Right hindlimb (tissue), 1 donor: ENCODE data around the gene RNF151.
"Not testable (repeated sequence)": the region's sequence is repeated elsewhere in the genome, so short reads cannot be mapped to it uniquely, and the experiment has no call there.

Experiments
- DNase-seq: peaks from one replicate; pipeline ENCODE4 v3.0.0-alpha.2; 2018

Gene RNF151

GRCh38 chr16:1939833-1940232 is 26.8 kb upstream of the RNF151 start:
- not testable (repeated sequence) for DNase-seq

DNA sequence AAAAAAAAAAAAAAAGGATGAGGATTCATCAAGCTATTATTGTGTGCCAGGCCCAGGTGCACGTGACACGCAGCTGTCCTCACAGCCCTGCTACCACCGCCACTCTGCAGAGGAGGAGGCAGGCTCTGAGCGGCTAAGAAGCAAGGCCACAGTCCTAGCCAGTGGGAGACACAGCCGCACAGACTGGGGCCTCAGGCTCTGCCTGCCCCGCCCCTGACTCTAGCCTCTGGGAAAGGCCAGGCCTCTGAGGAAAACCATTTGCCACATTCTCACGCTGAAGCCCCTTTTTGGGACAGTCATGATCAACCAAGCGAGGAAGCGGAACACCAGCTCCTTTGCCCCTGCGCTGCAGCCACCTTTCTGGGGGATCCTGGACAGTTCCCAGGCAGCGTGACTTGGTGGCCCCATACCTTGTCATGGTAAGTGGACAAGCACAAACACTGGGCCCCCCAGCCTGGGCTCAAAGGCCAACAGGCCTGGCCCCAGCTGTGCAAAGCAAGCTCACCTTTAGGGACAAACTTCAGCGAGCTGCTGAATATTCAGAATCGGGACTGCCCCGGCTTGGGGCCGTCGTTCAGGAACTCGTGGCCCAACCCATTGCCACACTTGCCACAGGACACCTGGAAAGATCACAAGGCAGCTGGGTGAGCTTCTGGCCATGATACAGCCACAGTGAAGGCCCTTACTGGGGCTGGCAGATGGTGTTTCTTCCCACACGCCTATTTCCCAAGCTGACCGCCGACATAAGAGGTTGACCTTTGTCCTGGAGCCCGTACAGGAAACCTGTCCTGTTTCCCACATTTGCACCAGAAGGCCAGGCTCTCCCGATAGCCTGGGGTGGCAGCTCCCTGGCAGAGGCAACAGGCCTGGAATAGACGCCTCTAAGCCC is 26.1 kb upstream of the RNF151 start:
- DNase-seq: no peak

DNA sequence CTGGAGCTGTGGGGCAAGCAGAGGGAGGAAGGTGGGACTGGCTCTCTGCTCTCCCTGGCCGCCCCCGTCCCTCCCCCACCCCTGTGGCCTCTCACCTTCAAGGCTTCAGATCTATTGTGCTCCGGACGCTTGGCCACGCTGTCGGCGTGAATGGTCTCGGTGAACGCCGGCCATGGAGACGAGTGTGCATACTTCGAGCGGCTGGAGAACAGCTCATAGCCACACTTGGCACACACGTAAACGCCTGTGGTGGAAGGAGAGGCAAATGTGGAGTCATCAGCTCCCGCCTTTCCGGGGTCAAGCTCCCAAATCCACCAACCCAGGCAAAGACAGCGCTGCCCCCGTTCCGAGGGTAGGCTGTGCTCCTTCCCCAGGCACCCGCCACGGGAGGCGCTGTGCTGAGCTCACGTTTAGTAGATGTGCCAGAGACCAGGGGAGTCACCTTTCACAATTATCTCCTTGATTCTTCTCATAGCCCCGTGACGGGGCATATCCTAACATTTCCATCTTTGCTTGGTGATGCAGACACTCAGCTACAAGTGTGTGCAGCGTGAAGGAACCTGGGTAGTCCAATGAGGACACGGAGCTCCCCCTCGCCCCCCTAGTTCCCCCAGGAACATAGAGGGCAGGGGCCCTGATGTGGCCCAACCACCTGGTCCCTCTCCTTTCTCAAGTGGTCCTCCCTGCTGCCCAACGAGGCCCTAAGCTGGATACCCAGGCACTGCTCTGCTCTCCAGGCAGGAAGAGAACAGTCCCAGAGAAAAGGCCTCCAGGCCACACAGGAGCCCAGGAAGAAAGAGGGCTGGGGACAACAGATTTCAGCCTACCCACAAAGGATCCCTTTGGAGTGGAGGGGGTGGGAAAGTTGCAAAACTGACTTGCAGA is 25.3 kb upstream of the RNF151 start:
- peak; percentile 20 for DNase-seq

DNA sequence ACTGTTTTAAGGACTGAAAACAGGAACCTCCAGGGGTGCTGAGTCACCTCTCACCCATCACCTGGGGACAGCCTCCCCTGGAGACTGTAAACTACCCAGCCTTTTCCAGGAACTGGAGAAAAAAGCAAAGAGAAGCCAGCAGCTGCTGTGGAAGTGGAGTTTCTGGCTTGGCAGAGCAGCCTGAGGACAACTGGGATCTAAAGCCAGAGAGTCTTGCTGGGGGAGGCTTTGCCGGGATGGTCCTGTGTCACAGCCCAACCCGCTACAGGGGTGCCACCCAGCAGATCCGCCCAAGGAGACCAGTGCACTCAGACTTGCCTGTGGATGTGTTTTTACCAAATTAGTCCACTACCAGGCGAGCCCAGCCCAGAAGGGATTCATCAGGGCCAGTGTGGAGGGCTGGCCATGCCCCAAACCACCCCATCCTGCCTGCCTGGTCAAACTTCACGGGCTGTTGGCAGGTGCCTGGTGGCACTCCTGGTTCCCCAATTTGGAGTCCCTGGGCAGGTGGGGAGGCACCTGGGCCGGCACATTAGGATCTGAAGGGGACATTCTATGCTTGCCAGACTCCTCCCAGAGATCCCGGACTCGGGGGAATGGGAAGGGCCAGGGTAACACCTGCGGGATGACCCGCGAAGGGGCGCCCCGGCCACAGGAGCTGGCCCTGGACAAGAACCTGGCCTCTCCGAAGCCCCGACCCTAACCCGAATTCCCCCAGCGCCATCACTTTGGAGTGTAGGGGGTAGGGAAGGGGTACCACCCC is 24.4 kb upstream of the RNF151 start:
- peak; percentile 30 for DNase-seq

DNA sequence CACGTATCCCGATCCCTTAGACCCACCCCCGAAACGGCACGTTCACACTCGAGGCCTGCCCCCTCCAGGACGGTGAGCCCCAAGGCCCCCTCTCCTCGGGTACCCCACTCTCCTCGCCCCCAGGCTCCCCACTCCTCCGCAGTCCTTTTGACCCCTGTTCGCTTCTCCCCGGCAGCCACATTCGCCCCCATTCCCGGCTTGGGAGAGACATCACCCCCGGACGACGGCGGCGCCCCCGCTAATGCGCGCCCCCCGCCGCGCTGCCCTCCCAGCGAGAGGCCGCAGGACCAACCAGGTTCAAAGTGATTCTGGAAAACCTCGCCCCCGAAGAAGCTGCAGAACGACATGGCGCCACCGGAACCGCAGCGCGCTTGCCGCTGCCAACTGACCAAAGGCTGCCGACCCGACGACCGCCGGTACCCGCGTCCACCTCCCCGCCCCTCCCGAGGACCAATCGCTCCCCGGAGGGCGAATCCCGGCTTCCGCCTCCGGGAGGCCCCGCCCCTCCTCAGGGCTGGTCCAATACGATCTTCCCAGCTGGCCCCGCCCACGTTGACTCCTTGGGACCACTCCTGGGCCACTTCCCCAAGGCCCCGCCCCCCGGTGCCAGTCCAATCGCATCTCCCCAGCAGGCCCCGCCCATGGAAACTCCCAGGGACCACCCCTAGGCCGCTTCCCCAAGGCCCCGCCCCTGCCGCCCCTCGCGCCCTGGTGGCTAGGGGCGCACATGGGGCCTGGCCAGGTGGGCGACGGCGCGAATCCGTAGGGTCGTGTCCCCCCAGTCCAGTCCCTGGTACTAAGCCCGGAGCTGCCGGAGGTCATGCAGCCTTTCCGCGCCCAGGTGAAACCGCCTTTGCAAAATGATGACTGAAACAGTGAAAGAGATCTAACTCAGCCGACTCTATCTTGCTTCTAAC is 23.6 kb upstream of the RNF151 start, which contains the start of gene MSRB1:
MSRB1 (minus strand) TSS at position 390 of the 917 bp plus-strand sequence; CDS start at position 347, 43 bp downstream.
- DNase-seq: peak; percentile 99

- no peak for DNase-seq
Observed at GRCh38 chr16:1944612-1945199, 21.9 kb upstream of the RNF151 start.

- DNase-seq: no peak
Observed at GRCh38 chr16:1945559-1946391, 20.9 kb upstream of the RNF151 start.

GRCh38 chr16:1946495-1947368 is 19.9 kb upstream of the RNF151 start:
- no peak for DNase-seq

GRCh38 chr16:1947369-1947670 is 19.3 kb upstream of the RNF151 start:
- no peak for DNase-seq

GRCh38 chr16:1949507-1949906 is 17.1 kb upstream of the RNF151 start:
- no peak for DNase-seq

- DNase-seq: peak; percentile 18
Observed at GRCh38 chr16:1950047-1950446, 16.6 kb upstream of the RNF151 start.

DNA sequence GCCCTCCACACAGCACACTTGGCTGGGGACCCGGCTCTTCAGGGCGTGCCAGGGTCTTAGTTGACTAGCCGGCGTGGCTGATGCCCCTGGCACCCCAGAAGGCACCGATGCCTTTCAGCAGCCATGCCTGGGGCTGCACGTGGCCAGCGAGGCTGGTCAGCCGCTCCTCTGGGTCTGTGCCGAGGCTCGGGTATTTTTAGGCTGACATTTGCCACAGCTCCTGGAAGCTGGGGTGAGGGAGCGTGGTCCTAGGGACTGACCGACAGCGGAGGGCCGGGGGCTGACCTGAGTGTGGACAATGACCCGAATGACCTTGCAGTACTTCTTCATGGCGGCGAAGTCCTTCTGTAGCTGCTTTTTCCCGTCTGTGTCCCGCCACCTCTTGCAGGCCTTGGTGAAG is 16.1 kb upstream of the RNF151 start:
- DNase-seq: peak; percentile 17

- peak; percentile 18 for DNase-seq
Observed at GRCh38 chr16:1953734-1954133, 12.9 kb upstream of the RNF151 start.

GRCh38 chr16:1957434-1958142 is 9.1 kb upstream of the RNF151 start:
- DNase-seq: not testable (repeated sequence)

- peak; percentile 20 for DNase-seq
Observed at GRCh38 chr16:1958143-1958491, 8.5 kb upstream of the RNF151 start.

- DNase-seq: peak; percentile 42
Observed at GRCh38 chr16:1958715-1959268, 7.9 kb upstream of the RNF151 start.

DNA sequence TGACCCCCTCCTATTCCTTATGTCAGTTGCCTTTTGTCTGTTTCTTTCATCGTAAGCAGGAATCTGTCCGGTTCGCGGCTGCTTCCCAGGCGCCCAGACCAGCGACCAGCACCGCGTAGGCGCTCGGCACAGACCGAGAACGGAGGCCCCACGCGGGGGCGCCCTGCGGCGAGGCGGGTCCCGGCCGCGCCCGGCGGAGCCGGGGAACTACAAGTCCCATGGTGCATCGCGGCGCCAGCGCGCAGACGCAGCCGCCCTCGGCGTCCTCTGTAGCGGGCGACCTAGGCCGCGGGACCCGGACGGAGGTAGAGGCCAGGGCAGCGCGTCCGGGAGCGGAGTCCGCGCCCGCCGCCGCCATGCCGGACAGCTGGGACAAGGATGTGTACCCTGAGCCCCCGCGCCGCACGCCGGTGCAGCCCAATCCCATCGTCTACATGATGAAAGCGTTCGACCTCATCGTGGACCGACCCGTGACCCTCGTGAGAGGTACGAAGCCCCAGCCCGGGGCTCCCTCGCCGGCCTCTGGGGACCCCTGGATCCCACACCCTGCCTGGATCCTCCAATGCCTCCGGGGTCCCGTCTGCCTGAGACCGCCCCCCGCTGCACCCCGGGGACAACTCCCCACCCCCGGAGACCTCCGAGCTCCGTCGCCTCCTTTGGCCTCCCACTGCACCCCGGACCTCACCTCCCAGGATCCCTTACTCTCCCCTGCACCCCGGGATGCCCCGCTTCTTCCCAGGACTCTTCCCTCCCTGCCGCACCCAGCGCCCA is 7.2 kb upstream of the RNF151 start, which contains the start of gene NDUFB10:
NDUFB10 (plus strand) TSS at position 270 of the 771 bp plus-strand sequence; CDS start at position 357, 87 bp downstream.
- DNase-seq: peak; percentile 92
